GM19043 (cell line): ENCODE results near the gene ATAD3A.
"Not testable (repeated sequence)": the region's sequence is repeated elsewhere in the genome, so short reads cannot be mapped to it uniquely, and the experiment has no call there.

Source experiments
- ATAC-seq: cut with Tn5 transposase; IDR thresholded peaks from one replicate; pipeline ENCODE4 v1.9.1; 2021; ENCODE audit warnings: low read depth; ENCODE audit not compliant: unreplicated experiment

ATAD3A gene

DNA sequence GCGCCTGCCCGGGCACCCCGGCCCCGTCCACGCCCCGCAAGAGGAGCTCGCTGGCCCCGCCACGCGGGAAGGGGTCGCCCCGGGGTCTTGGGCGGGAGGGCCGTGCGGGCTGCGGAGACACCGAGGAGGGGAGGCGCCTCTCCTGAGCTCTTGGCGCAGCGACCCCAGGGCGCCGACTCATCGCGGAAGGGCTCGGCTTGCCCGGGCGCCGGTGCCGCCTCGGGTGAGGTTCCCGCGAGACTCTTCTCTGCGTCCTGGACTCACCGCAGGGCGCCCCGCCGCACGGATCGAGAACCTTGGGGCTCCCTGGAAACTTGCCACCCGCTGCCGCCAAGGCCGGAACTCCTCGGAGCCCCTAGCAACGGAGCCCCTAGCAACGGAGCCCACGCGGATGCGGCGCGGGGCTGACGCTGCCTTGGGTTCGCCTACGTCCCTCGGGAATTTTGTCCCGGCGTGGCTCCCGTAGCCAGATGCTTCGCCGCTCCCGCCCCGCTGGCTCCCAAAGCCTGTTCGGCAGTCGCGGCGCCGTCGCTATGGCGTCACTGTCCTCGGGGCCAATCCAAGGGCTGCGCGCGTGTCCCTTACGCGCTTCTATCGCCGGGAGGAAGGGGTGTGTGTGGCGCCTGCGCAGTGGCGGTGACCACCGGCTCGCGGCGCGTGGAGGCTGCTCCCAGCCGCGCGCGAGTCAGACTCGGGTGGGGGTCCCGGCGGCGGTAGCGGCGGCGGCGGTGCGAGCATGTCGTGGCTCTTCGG lies at the start of gene ATAD3A:
Gene ATAD3A (plus strand): TSS at position 630 of the 753 bp plus-strand sequence. CDS start 107 bp downstream, at position 737.
- peak; percentile 81 for ATAC-seq

DNA sequence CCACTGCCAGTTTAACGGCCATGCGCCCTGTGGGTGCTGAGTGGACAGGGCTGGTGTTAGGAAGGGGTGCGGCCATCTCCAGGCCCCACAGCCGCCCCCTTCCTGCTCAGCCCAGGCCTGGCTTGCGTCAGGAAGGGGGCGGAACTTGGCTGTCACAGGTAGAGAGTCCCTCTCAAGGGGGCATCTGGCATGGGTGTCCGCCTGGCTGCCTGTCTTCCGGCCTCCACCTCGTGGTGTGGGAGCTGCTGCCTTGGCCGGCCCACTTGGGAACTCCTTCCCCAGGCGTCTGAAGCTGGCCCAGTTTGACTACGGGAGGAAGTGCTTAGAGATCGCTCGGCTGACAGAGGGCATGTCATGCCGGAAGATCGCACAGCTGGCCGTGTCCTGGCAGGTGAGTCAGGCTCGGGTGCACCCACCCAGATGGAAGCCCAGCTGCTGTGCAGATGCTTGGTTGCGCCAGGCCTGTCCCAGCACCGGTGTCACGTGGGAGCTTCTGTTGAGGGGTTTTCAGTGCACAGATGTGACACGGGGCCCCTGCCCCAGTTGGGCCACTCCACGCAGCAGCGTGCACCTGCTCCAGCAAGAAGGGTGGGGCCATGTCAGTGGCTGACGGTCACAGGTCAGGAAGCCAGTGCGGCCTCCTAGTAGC lies 49.5 kb upstream of the ATAD3A start:
- ATAC-seq = no peak

- no peak for ATAC-seq
These were observed 48.6 kb upstream of the ATAD3A start for GRCh38 chr1:1463312-1463711.

- ATAC-seq = not testable (repeated sequence)
These were observed 43.6 kb upstream of the ATAD3A start for GRCh38 chr1:1468196-1468985.

DNA sequence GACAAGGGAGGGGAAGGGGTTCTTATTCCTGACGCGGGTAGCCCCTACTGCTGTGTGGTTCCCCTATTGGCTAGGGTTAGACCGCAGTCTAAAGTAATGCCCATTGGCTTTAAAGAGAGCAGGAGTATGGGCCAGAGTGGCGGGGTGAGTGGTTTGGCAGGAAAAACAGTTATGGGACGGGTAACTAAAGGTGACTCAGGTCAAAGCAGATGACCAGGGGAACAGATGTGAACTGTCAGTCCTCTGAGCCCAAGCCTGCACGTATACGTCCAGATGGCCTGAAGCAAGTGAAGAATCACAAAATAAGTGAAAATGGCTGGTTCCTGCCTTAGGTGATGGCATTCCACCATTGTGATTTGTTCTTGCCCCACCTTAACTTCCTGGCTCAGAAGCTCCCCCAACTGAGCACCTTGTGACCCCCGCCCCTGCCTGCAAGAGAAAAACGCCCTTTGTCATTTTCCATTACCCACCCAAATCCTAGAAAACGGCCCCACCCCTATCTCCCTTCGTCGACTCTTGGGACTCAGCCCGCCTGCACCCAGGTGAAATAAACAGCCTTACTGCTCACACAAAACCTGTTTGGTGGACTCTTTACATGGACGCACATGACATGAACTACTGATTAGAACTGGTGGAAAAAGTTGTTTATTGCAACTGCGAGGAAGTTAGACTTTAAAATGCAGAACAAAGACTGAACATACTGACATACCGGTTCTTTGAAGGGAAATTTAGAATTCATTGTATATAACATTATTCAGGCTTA lies 41.2 kb upstream of the ATAD3A start:
- no peak for ATAC-seq

DNA sequence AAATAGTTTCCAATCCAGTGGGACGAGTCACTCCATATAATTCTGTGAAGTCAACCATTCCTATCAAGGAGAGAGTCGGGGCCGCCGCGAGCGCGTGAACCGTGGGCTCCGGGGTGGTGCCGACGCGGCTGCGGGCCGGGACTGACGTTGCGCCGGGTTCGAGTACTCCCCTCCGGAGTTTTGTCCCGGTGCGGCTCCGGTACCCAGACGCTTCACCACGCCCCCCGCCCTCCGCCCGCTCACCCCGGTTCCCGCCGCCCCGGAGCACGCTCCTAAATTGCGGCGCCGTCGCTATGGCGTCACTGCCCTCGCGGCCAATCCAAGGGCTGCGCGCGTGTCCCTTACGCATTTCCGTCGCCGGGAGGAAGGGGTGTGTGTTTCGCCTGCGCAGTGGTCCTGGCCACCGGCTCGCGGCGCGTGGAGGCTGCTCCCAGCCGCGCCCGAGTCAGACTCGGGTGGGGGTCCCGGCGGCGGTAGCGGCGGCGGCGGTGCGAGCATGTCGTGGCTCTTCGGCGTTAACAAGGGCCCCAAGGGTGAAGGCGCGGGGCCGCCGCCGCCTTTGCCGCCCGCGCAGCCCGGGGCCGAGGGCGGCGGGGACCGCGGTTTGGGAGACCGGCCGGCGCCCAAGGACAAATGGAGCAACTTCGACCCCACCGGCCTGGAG lies 40.4 kb upstream of the ATAD3A start, which contains the start of gene ATAD3B:
Gene ATAD3B (plus strand): TSS at position 377 of the 664 bp plus-strand sequence. CDS start 120 bp downstream, at position 497.
- ATAC-seq = peak; percentile 96

DNA sequence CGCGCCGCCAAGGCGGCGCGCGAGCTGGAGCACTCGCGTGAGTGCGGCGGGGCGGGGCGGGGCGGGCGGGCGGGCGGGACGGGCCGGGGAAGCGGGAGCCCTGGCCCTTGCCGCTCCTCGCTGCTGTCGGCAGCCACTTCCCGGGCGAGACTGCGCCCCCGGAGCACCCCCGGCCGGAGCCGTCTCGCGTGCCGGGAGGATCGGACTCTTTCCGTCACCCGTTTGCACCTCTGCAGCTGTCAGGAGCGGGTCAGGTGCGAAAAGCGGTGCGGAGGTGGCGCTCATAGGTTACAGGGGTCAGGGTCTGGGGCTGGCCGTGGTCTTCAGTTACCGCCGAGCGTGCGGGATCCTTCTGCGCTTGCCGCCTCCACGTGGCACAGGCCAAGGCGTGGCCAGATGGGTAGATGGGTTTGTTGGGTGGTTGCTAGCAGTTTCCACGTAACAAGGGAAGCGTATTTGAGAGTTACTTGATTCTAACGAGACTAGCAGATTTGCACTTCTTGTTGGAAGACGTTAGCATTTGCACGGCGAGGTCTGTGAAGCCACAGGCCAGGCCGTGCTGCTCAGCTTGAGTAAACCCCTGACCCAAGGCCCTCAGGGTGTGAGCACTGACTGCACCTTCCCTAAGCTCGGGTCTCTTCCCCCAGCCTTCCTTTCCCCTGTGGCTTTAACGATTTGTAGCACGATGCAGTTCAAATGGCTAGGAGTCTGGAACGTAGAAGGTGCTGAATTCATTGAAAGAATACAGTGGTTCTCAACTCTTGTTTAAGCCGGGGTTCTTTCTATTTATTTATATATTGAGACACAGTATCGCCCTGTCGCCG lies 39.7 kb upstream of the ATAD3A start:
- not testable (repeated sequence) for ATAC-seq

DNA sequence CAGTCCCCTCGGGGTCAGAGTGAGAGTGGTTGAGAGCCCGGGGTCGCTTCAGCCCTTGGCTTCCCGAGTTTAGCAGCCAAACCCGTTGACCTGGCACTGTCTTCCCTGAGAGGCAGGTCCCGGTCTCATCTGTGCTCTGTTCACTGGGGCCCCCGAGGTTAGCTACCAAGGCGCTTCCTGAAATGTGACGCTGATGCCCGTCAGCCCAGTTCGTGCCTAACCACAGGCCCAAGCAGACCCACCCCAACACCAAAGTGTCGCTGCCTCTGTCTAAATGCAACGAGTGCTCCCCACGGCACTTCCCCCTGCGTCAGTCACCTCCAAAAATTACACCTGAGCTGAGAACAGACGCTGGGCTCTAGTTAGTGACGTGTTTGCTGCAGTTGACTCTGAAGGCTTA lies 36.0 kb upstream of the ATAD3A start:
- ATAC-seq = not testable (repeated sequence)

DNA sequence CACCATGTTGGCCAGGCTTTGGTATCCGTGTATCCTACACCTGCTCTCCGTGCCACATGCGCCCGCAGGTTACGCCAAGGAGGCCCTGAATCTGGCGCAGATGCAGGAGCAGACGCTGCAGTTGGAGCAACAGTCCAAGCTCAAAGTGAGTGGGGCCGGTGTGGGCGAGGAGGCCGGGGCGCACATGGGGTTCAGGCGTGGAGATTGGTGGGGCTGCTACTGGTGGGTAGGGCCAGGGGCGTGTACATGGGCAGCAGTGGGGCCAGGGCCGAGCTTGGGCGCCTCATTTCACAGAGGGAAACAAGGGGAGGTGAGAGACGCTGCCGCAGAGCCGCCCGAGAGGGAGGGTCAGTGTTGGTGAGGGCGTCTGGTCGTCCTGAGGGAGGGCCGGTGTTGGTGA lies 34.8 kb upstream of the ATAD3A start:
- ATAC-seq = no peak

- no peak for ATAC-seq
These were observed 32.1 kb upstream of the ATAD3A start for GRCh38 chr1:1479547-1480487.

- not testable (repeated sequence) for ATAC-seq
These were observed 31.5 kb upstream of the ATAD3A start for GRCh38 chr1:1480488-1480867.

- not testable (repeated sequence) for ATAC-seq
These were observed 30.2 kb upstream of the ATAD3A start for GRCh38 chr1:1481811-1482210.

GRCh38 chr1:1482856-1483255 lies 29.1 kb upstream of the ATAD3A start:
- ATAC-seq = no peak

DNA sequence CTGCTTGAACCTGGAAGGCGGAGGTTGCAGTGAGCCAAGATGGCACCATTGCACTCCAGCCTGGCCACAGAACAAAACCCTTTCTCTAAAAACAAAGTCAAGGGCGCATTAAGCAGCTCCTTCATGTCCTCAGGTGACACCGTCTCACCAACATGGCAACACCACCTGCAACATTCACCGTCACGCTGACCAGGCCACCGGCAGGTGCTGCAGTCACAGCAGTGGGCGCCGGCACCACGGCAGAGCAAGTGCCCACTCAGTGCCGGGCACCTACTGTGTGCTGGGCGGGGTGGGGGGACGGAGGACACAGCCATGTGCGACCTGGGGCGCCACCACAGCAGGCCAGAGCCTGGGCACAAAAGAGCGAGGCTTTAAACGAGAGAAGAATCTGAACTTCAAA lies 28.2 kb upstream of the ATAD3A start:
- ATAC-seq = no peak

- ATAC-seq = not testable (repeated sequence)
These were observed 26.8 kb upstream of the ATAD3A start for GRCh38 chr1:1484976-1485750.

GRCh38 chr1:1485755-1486317 lies 26.1 kb upstream of the ATAD3A start:
- ATAC-seq = not testable (repeated sequence)

DNA sequence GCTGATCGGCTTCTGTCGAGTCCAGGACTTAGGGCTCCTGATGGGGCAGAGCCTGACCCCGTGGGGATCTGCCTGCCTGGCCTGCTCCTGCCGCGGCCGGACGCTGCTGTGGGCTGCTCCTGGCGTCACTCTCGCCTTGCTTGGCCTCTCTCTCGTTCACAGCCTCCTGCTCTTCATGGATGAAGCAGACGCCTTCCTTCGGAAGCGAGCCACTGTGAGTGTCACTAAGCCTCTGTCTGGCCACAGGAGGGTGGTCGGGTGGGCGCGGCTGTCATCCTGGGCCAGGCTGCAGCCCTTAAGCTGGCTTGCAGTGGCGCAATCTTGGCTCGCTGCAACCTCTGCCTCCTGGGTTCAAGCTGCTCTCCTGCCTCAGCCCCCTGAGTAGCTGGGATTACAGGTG lies 24.3 kb upstream of the ATAD3A start:
- no peak for ATAC-seq
